Activated gamma-delta T cell treated with anti-CD3 and anti-CD28 coated beads, Interleukin-2, amount 50 U/mL, for 16 hours (primary cell): Measurements from ENCODE around the gene GFY.
"Not testable (repeated sequence)": the region's sequence is repeated elsewhere in the genome, so short reads cannot be mapped to it uniquely, and the experiment has no call there.

Experiments used
- DNase-seq: peaks from one replicate; pipeline ENCODE4 v3.0.0-alpha.2; 2020; ENCODE audit warnings: low read depth

GFY gene

GRCh38 chr19:49444100-49444700 lies 19.0 kb downstream of the GFY start:
- not testable (repeated sequence) for DNase-seq

GRCh38 chr19:49445997-49446396 lies 20.8 kb downstream of the GFY start:
- no peak for DNase-seq

- DNase-seq, result no peak
Observed at GRCh38 chr19:49447485-49448431, 22.6 kb downstream of the GFY start.

GRCh38 chr19:49448432-49448786 lies 23.2 kb downstream of the GFY start:
- no peak for DNase-seq

- no peak for DNase-seq
Observed at GRCh38 chr19:49450405-49450804, 25.2 kb downstream of the GFY start.

- DNase-seq, result peak; percentile 92
Observed at GRCh38 chr19:49451430-49452181, 26.4 kb downstream of the GFY start, which contains the start of gene PIH1D1. Gene PIH1D1 (minus strand): TSS chr19:49451814. CDS start chr19:49451574, 240 bp downstream.

GRCh38 chr19:49453013-49453756 lies 28.0 kb downstream of the GFY start, which contains the start of gene ALDH16A1:
Gene ALDH16A1 (plus strand): TSS chr19:49453225. CDS start chr19:49453332, 107 bp downstream.
- DNase-seq, result peak; percentile 97

GRCh38 chr19:49453757-49454240 lies 28.6 kb downstream of the GFY start:
- no peak for DNase-seq

GRCh38 chr19:49455773-49456172 lies 30.6 kb downstream of the GFY start:
- no peak for DNase-seq

- no peak for DNase-seq
Observed at GRCh38 chr19:49456326-49456725, 31.1 kb downstream of the GFY start.

- DNase-seq, result no peak
Observed at GRCh38 chr19:49458567-49458903, 33.3 kb downstream of the GFY start.

- DNase-seq, result no peak
Observed at GRCh38 chr19:49459388-49459787, 34.2 kb downstream of the GFY start.

GRCh38 chr19:49461130-49461529 lies 35.9 kb downstream of the GFY start:
- DNase-seq, result not testable (repeated sequence)

- no peak for DNase-seq
Observed at GRCh38 chr19:49461656-49462055, 36.5 kb downstream of the GFY start.

- DNase-seq, result no peak
Observed at GRCh38 chr19:49462492-49462891, 37.3 kb downstream of the GFY start.

- DNase-seq, result no peak
Observed at GRCh38 chr19:49463960-49464740, 39.0 kb downstream of the GFY start.

- no peak for DNase-seq
Observed at GRCh38 chr19:49465371-49465770, 40.2 kb downstream of the GFY start.

GRCh38 chr19:49468199-49468598 lies 43.0 kb downstream of the GFY start:
- DNase-seq, result no peak

GRCh38 chr19:49468746-49469447 lies 43.7 kb downstream of the GFY start:
- peak; percentile 68 for DNase-seq
